AG08395 (cell line): ENCODE data around the gene RABGGTA.

Source experiments
- DNase-seq: peaks from one replicate; pipeline ENCODE4 v3.0.0; 2012; ENCODE audit warnings: mixed read lengths, low spot score

RABGGTA gene

GRCh38 chr14:24279301-24280186 is 8.1 kb upstream of the RABGGTA start:
- peak; percentile 20 for DNase-seq

GRCh38 chr14:24278424-24278823 is 7.0 kb upstream of the RABGGTA start:
- DNase-seq = no peak

- no peak for DNase-seq
These were observed 6.4 kb upstream of the RABGGTA start for GRCh38 chr14:24277606-24278321.

- DNase-seq = no peak
These were observed 5.7 kb upstream of the RABGGTA start for GRCh38 chr14:24277071-24277470.

- DNase-seq = no peak
These were observed 2.7 kb upstream of the RABGGTA start for GRCh38 chr14:24274101-24274543.

GRCh38 chr14:24273422-24273998 is 2.1 kb upstream of the RABGGTA start:
- DNase-seq = no peak

- no peak for DNase-seq
These were observed 1.1 kb upstream of the RABGGTA start for GRCh38 chr14:24272467-24272866.

GRCh38 chr14:24271834-24272263 is 452 bp upstream of the RABGGTA start:
- no peak for DNase-seq

- no peak for DNase-seq
These were observed 762 bp downstream of the RABGGTA start for GRCh38 chr14:24270537-24271133.

GRCh38 chr14:24269910-24270536 is 1.4 kb downstream of the RABGGTA start:
- no peak for DNase-seq

- DNase-seq = no peak
These were observed 2.0 kb downstream of the RABGGTA start for GRCh38 chr14:24269368-24269767.

GRCh38 chr14:24268225-24268624 is 3.2 kb downstream of the RABGGTA start:
- no peak for DNase-seq

GRCh38 chr14:24267516-24267915 is 3.9 kb downstream of the RABGGTA start:
- no peak for DNase-seq

- no peak for DNase-seq
These were observed 4.8 kb downstream of the RABGGTA start for GRCh38 chr14:24266344-24267244.

GRCh38 chr14:24264298-24264697 is 7.1 kb downstream of the RABGGTA start:
- DNase-seq = no peak

- DNase-seq = no peak
These were observed 7.5 kb downstream of the RABGGTA start for GRCh38 chr14:24263848-24264247.

GRCh38 chr14:24262821-24263733 is 8.3 kb downstream of the RABGGTA start, which contains the start of gene TGM1:
TSS of gene TGM1 (minus strand) at chr14:24263177. CDS start at chr14:24262352, 825 bp downstream.
- no peak for DNase-seq

- DNase-seq = no peak
These were observed 9.4 kb downstream of the RABGGTA start for GRCh38 chr14:24261969-24262327.

- no peak for DNase-seq
These were observed 10.0 kb downstream of the RABGGTA start for GRCh38 chr14:24261256-24261968.
